ENCODE data around the gene HOTAIR. TPM values are rescaled to one million over a fixed set of nuclear protein-coding genes. Genes with fewer than 3 reads are reported as not detected.

The HOTAIR gene
- total and polyA plus RNA-seq, 7 donors = not detected

GRCh38 chr12:54007538-54008259 is 32.9 kb upstream of the HOTAIR start:
- H3K9me3 ChIP-seq = no peaks in the 10 kb centered on the region
- intact Hi-C loops (cut with DNase I) = loop anchor here (10.0 kb wide), 1 partner anchor 367 kb away; no protein-coding TSS in a partner anchor
- peaks cover 0 to 18% (median 15%) of the 10 kb centered on the region in 4 donors for H3K4me1 ChIP-seq
- no peak for DNase-seq
- no peak overlapping the region for H3K4me3 ChIP-seq
- 30 to 55% methylated on average over 2 of the region's 2 CpGs for WGBS, 2 donors
- H3K27me3 ChIP-seq = peaks cover 81 to 100% (median 99%) of the 10 kb centered on the region in 3 donors
- TF ChIP-seq POLR2A (IDR thresholded peaks at IDR 0.05) (no peak), CTCF (IDR thresholded peaks at IDR 0.05) (no peak), EP300 (IDR thresholded peaks at IDR 0.05) (no peak), POLR2AphosphoS5 (IDR thresholded peaks at IDR 0.05) (no peak)
- no peaks in the 10 kb centered on the region for H3K36me3 ChIP-seq
- no peak overlapping the region for H3K27ac ChIP-seq

GRCh38 chr12:54006559-54007220 is 31.9 kb upstream of the HOTAIR start:
- whole genome bisulfite sequencing, 2 donors = 6 to 13% methylated on average over 22 of the region's 22 CpGs
- Histone ChIP-seq H3K9me3 (no peaks in the 10 kb centered on the region), H3K27ac (no peak overlapping the region), H3K36me3 (no peaks in the 10 kb centered on the region), H3K4me1 (peaks cover 0 to 18% (median 15%) of the 10 kb centered on the region in 4 donors), H3K27me3 (peaks cover 81 to 100% (median 99%) of the 10 kb centered on the region in 3 donors), H3K4me3 (peak overlapping the region in 1 of 4 donors; percentile 13)
- intact Hi-C loops (cut with DNase I) = loop anchor here (1.0 to 10.0 kb wide), 2 partner anchors 184 to 368 kb away; no protein-coding TSS in a partner anchor
- no peak for TF ChIP-seq CTCF (IDR thresholded peaks at IDR 0.05)
- no peak for TF ChIP-seq POLR2AphosphoS5 (IDR thresholded peaks at IDR 0.05)
- TF ChIP-seq EP300 (IDR thresholded peaks at IDR 0.05) = no peak
- no peak for TF ChIP-seq POLR2A (IDR thresholded peaks at IDR 0.05)
- DNase-seq = no peak

- TF ChIP-seq EP300 (IDR thresholded peaks at IDR 0.05) = no peak
- TF ChIP-seq POLR2AphosphoS5 (IDR thresholded peaks at IDR 0.05) = no peak
- TF ChIP-seq CTCF (IDR thresholded peaks at IDR 0.05) = peak; percentile 83 to 93 (median 89)
- WGBS, 2 donors = 2% methylated on average over 39 of the region's 39 CpGs
- H3K4me3 ChIP-seq = peak overlapping the region in 2 of 4 donors; percentile 13 to 16
- H3K36me3 ChIP-seq = no peaks in the 10 kb centered on the region
- DNase-seq = peak; percentile 91
- no peak overlapping the region for H3K27ac ChIP-seq
- H3K4me1 ChIP-seq = peaks cover 0 to 18% (median 15%) of the 10 kb centered on the region in 4 donors
- no peaks in the 10 kb centered on the region for H3K9me3 ChIP-seq
- intact Hi-C loops (cut with DNase I) = loop anchor here (1.0 to 10.0 kb wide), 2 partner anchors 184 to 369 kb away; no protein-coding TSS in a partner anchor
- peaks cover 82 to 100% (median 99%) of the 10 kb centered on the region in 3 donors for H3K27me3 ChIP-seq
Observed at GRCh38 chr12:54005853-54006558, 31.3 kb upstream of the HOTAIR start.

- H3K36me3 ChIP-seq = no peaks in the 10 kb centered on the region
- H3K4me1 ChIP-seq = peaks cover 0 to 20% (median 18%) of the 10 kb centered on the region in 4 donors
- no peak for TF ChIP-seq EP300 (IDR thresholded peaks at IDR 0.05)
- no peak for TF ChIP-seq POLR2AphosphoS5 (IDR thresholded peaks at IDR 0.05)
- no peak for TF ChIP-seq POLR2A (IDR thresholded peaks at IDR 0.05)
- no peak for TF ChIP-seq CTCF (IDR thresholded peaks at IDR 0.05)
- no peaks in the 10 kb centered on the region for H3K9me3 ChIP-seq
- intact Hi-C loops (cut with DNase I) = loop anchor here (10.0 kb wide), 1 partner anchor 369 kb away; no protein-coding TSS in a partner anchor
- peaks cover 83 to 100% (median 99%) of the 10 kb centered on the region in 3 donors for H3K27me3 ChIP-seq
- no peak for DNase-seq
- 4 to 5% methylated on average over 26 of the region's 26 CpGs for WGBS, 2 donors
- no peak overlapping the region for H3K4me3 ChIP-seq
- H3K27ac ChIP-seq = no peak overlapping the region
Observed at GRCh38 chr12:54005531-54005852, 30.7 kb upstream of the HOTAIR start.

All from sigmoid colon (tissue), 7 donors.